HPDE6-E6E7 (cell line): Measurements from ENCODE around the gene MPP2.
"Not testable (repeated sequence)": the region's sequence is repeated elsewhere in the genome, so short reads cannot be mapped to it uniquely, and the experiment has no call there.

Experiments
- DNase-seq: peaks from one replicate; pipeline ENCODE4 v3.0.0; 2011; ENCODE audit warnings: missing footprints; ENCODE audit errors: extremely low spot score

Gene MPP2

DNA sequence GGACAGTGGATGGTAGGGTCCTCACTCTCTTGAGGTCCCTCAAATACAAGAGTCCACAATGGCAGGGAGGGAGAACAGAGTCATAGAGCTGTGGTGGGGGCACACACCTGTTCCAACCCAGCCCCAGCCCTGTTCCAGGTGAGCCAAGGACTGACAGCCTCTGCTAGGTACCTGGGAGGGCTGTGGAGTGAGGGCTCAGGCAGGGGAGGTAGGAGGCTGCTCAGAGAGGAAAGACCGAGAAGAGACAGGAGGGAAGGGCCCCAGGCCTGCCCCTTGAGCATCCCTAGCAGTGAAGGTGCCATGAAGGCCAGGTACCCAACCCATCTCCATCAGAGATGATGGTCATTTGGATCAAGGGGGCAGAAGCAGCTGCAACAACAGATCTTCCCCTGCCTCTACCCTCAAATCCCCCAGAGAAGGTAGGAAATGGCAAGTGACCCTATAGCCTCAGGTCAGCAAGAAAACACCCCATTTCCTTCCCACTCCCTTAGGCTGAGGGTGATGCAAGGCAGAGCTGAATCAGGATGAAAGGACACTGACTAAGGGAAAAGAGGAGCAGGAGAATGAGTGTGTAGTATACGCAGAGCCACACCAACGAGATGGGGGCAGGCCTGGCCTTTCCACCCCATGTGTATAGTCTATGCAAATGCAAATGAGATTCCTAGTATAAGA, 31.7 kb downstream of the MPP2 start:
- DNase-seq, result no peak

GRCh38 chr17:43874293-43874692, 33.0 kb downstream of the MPP2 start:
- no peak for DNase-seq

- DNase-seq, result no peak
These were observed 33.5 kb downstream of the MPP2 start for GRCh38 chr17:43873815-43874214.

DNA sequence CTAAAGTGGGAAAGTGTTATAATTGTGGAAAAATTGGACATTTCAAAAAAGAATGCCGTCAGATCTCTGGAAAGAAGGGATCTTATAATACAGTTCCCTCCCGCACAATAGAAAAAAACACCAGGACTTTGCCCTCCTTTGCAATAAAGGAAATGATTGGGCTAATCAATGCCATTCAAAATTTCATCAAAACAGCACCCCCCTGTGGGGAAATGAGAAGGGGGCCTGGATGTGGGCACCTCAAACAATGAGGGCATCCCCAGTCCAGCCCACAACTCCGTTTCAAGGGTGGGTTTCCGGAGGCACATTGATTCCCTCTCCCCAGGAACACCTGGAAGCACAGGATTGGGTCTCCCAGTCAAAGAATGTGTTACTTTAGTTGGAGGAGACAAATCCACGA, 34.2 kb downstream of the MPP2 start:
- DNase-seq, result no peak

DNA sequence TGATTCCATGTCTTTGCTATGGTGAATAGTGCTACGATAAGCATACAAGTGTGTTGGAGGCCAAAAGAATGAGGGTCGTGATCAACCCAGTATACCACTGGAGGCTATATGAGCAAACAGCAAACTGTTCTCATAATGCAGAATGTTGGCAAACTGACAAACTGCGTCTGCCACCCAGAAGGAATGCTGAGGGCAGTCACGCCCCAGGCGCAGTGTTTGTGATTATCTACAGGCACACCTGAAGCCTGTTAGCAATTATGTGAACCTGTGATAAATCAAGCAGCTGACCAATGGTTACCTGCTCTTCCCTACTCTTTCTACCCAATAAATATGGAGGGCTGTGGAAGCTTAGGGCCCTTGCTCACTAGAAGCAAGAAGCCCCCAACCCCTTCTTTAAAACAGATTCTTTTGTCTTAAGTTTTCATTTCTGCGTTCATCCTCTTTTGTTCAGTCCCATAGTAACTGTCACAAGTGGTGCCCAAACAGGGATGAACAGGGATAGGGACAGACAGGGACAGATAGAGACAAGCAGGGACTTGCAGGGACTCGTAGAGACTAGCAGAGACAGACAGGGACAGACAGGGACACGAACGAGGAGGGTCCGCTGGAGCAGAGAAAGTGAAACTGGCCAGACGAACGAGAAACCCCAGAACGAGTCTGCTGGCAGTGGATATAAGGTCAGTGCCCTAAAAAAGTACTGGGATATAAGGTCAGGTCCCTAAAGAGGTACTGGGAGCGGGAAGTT, 35.2 kb downstream of the MPP2 start:
- DNase-seq, result no peak

DNA sequence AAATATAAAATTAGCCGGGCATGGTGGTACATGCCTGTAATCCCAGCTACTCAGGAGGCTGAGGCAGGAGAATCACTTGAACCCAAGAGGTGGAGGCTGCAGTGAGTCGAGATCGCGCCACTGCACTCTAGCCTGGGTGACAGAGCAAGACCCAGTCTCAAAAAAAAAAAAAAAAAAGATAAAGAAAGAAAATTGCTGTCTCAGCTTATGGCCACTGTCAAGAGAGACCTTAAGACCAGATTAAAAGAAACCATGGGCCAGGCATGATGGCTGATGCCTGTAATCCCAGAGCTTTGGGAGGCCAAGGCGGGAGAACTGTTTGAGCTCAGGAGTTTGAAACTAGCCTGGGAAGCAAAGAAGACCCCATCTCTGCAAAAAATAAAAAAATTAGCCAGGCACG, 38.3 kb downstream of the MPP2 start:
- not testable (repeated sequence) for DNase-seq

- no peak for DNase-seq
These were observed 38.9 kb downstream of the MPP2 start for GRCh38 chr17:43868226-43868994.

DNA sequence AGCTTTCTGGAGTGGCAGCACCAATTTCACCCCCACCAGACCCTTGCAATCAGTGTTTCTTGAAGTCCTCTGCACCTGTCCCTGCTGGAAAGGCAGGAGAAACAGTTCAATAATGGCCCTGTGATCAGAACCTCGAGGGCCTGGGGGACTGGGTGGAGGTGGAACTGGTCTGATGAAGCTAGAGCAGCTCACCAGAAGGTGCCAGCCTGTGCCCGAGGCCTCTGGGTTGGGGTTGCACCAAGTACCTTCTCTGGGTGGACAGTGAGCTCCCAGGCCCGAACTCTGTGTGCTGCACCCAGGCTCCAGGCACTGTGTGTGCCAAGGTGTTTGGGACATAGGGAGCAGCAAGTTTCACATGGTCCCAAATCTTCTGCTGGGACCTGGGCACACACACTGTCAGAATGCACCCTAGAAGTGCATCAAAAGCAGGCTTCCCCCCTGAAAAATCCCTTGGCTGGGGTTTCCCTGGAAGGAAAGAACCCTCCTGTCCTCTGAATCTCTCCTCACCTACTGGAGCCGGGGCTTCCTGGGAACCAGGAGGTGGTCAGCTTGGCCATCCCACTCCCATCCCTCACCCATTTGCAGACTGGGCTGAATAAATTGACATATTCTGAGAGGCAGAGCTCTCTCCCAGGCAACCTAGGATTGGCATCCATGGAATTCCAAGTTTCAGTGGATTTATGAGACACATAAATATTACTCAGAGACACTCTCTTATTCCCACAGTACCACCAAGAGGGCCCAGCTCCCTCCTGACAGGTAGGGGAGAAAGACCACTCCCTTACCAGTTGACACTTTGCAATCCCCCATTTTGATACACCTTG, 43.0 kb downstream of the MPP2 start:
- DNase-seq, result no peak

- DNase-seq, result no peak
These were observed 45.4 kb downstream of the MPP2 start for GRCh38 chr17:43861960-43862359.

DNA sequence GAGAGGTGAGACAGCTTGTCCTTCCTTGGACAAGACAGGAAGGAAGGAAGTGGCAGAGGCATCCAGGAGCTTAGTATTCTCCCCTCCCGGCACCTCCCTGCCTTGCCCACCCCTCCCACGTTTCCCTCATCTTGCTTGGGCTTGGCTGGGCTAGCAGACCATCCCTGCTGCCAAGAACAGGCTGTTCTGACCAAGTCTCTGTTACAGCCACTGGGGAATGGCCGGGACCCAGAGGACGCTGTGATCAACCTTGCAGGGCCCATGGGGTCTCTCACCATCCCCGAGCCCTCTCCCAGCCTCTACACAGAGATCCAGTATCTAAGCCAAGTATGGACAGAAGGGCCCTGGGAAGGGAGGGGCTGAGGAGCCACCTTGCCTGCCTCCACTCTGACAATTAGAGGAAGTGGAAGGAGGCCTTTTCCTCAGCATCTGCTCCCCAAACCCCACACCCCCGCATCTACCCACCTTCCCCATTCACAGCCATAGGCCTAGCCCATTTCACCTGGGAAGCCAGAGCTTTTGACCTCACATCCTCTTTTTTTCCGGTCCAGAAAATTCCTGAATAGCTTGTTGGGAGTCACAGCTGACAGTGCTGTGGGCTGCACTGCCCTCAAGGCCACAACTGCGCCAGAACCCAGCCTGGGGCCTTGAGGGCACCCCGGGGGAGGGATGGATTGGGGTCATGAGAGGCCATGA, 46.3 kb downstream of the MPP2 start:
- DNase-seq, result no peak

DNA sequence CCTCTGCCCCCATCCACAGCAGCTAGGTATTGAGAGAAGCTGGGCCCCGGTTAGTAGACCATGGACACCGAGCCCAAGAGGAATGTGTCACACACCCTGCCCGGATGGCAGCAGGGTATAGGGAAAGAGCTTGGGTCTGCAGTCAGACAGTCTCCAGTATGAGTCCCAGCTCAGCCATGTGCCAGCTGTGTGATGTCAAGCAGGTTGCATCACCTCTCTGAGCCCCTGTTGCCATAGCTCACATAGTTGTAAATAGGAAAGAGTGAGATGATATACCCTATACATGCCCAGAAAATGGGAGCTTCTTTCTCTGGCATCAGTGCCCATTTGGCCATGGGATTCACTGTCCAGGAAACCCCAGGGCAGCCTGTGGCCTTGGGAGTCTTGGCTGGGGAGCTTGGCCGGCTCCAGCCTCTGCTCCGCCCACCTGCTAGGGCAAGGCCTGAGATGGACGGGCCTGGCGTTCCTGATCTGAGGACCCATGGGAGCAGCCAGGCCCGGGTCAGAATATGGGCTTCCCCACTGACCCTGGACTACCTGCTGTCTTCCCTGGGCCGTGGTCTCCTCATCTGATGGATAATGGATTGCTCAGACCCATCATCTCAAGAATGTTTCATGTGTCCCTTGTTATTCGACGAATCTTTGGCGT, 47.1 kb downstream of the MPP2 start:
- no peak for DNase-seq

DNA sequence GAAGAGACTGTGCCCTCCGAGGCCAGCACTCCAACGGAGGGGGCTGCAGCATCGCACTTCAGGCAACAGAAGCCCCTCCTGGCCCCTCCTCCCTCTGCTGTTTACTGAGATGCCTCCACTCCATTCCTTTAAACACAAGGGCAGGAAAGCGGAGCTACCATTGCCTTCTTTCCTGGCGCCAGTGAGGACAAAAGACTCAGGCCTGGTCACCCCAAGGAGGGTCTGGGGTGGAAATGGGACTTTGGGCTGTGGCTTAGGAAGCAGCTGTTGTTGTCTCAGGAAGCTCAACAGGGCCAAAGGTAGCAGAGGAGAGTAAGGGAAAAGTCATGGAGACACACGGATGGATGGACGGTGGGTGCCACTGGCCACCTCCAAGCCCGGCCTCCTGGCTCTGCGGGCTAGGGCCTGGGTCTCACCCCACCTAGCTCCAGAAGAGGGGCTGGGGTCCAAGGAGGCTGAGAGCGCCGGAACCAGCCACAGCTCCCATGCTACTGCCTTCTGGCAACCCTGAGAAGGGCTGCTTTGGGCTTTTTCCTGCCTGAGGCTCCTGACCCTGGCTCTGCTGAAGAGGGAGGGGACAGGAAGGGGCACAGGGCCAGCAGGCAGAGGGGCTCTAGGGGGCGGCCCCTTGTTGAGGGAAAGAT, 49.3 kb downstream of the MPP2 start:
- no peak for DNase-seq

GRCh38 chr17:43857141-43857540, 50.2 kb downstream of the MPP2 start:
- no peak for DNase-seq

- no peak for DNase-seq
These were observed 51.2 kb downstream of the MPP2 start for GRCh38 chr17:43856141-43856540.

- no peak for DNase-seq
These were observed 52.3 kb downstream of the MPP2 start for GRCh38 chr17:43855061-43855460.

- DNase-seq, result no peak
These were observed 52.8 kb downstream of the MPP2 start for GRCh38 chr17:43854498-43854897.

DNA sequence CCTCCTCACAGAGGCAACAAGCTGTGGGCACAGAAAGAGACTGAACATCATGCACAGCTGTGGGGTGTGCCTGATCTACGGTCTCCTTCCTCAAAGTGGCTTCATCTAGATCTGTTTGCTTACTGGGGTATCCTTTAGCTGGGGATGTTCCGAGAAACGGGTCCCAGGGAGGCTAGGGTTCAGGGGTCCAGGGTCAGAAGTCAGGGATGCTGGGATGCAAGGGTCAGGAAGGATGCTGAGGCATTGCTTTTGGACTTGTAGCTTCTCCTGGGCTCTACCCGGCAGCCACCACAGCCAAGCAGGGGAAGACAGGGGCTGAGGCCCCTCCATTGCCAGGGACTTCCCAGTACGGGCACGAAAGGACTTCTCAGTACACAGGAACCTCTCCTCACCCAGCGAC, 53.8 kb downstream of the MPP2 start:
- no peak for DNase-seq

DNA sequence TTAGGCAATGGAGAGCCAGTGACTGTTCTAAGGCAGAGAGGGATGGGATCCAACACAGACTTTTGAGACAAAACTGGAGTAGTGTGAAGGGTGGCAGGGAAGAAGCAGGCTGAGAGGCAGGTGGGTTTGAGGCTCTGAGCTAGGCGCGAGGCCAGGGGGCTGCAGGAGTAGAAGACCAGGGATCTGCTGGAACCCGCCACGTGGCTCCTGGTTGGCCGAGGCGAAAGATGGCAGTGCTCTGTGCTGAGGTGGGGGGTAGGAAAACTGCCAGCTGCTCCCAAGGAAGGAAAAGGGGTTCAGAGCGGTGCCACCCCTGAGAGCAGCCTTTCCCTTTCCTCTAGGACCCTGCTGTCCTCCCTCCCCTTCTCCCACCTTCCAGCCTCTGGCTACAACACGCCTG, 54.8 kb downstream of the MPP2 start:
- DNase-seq, result no peak

DNA sequence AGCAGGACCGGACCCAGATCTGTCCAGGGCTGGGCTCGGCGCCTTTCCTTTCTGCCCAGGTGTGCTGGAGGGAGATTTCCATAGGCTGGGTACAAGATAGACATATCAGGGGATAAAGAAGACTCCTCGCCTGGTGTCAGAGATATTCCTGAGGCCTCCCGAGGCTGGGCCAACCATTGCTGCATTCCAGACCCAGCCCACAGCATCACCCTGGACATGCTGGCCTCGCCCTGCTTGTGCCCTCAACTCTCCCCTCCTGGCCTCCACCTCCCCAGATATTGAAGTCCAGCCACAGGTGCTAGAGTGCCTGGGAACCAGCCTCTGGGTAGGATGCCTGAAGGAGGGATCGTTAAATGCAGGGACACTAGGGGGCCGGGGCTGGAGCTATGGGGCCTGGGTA, 58.2 kb downstream of the MPP2 start:
- no peak for DNase-seq

- DNase-seq, result no peak
These were observed 58.7 kb downstream of the MPP2 start for GRCh38 chr17:43848601-43849000.
